Tibial artery (tissue), 4 donors: Measurements from ENCODE around the gene SV2B.

ENCODE experiments used
- DNase-seq, 2 donors: peaks; one replicate each; pipeline ENCODE4 v3.0.0-alpha.2; 2019
- H3K27ac ChIP-seq, 2 donors: fragments of 200-600 bp; sonication (generic) in 1 of 2; 1 replicate in 1 of 2; 2 replicates in 1 of 2; pipeline ENCODE4 v1.5.1; 2018 to 2019; ENCODE audit warnings: mild to moderate bottlenecking in 1 of 2
- H3K27me3 ChIP-seq, 2 donors: fragments of 200-600 bp; sonication (generic) in 1 of 2; one replicate each; pipeline versions ENCODE4 v1.5.1 to v1.6.0; 2016 to 2019
- H3K36me3 ChIP-seq, 3 donors: fragments of 200-600 bp; sonication (generic) in 2 of 3; one replicate each; pipeline ENCODE4 v1.5.1; 2016 to 2019; ENCODE audit warnings: mild to moderate bottlenecking in 2 of 3
- H3K4me1 ChIP-seq, 4 donors: fragments of 200-600 bp; sonication (generic) in 2 of 4; 1 replicate in 3 of 4; 2 replicates in 1 of 4; pipeline ENCODE4 v1.5.1; 2016 to 2019
- H3K4me3 ChIP-seq, 2 donors: fragments of 200-600 bp; sonication (generic) in 1 of 2; 1 replicate in 1 of 2; 2 replicates in 1 of 2; pipeline ENCODE4 v1.5.1; 2018 to 2019; ENCODE audit warnings: mild to moderate bottlenecking in 2 of 2
- H3K9me3 ChIP-seq, 3 donors: fragments of 200-600 bp; sonication (generic) in 1 of 3; one replicate each; pipeline ENCODE4 v1.5.1; 2016 to 2019
- CTCF ChIP-seq, 2 experiments: fragments of 200-600 bp in 1 of 2; fragments of 450-650 bp in 1 of 2; IDR thresholded peaks; one replicate each; pipeline ENCODE4 v1.5.1; 2017 to 2019; ENCODE audit warnings: antibody characterized with exemption in 2 of 2, mild to moderate bottlenecking in 1 of 2, moderate library complexity in 1 of 2
- intact Hi-C: fragments of 100-400 bp; cut with DNase I; formaldehyde crosslinking; loops from one replicate; pipeline ENCODE4 v1.15.0; 2023; ENCODE audit warnings: low total_unique reads

The SV2B gene

GRCh38 chr15:91228890-91229289 is 128.8 kb downstream of the SV2B start:
- no peak for DNase-seq
- Histone ChIP-seq H3K4me3 (no peak overlapping the region), H3K27me3 (peaks cover 0 to 7% of the 10 kb centered on the region in 2 donors), H3K36me3 (no peaks in the 10 kb centered on the region), H3K9me3 (no peaks in the 10 kb centered on the region), H3K4me1 (no peaks in the 10 kb centered on the region), H3K27ac (no peak overlapping the region)
- TF ChIP-seq CTCF (IDR thresholded peaks at IDR 0.05): no peak
- intact Hi-C loops: loop anchor here (10.0 kb wide), 1 partner anchor 114 kb away; no protein-coding TSS in a partner anchor

- Histone ChIP-seq H3K36me3 (no peaks in the 10 kb centered on the region), H3K9me3 (no peaks in the 10 kb centered on the region), H3K27me3 (no peaks in the 10 kb centered on the region), H3K27ac (no peak overlapping the region), H3K4me3 (no peak overlapping the region), H3K4me1 (no peaks in the 10 kb centered on the region)
- no peak for TF ChIP-seq CTCF (IDR thresholded peaks at IDR 0.05)
- intact Hi-C loops: no loop called here
- no peak for DNase-seq
Observed at GRCh38 chr15:91231703-91232102, 131.6 kb downstream of the SV2B start.

DNA sequence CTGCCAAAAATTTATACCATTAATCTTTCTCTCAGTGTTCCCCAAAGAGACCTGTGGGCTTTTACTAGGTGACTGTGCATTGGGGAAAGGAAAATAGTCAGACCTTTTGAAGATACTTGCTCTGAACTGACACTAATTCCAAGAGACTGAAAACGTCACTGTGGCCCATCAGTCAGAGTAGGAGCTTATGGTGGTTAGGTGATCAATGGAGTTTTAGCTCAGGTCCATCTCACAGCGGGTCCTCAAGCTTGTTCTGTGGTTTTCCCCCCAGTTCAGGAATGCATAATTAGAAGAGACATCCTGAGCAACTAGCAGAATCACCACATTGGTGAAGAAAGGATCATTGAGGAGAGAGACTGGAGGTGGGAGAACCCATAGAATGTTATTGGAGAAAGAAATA is 134.7 kb downstream of the SV2B start:
- Histone ChIP-seq H3K27ac (no peak overlapping the region), H3K4me3 (no peak overlapping the region), H3K27me3 (no peaks in the 10 kb centered on the region), H3K4me1 (no peaks in the 10 kb centered on the region), H3K9me3 (no peaks in the 10 kb centered on the region), H3K36me3 (no peaks in the 10 kb centered on the region)
- DNase-seq: no peak
- intact Hi-C loops: no loop called here
- no peak for TF ChIP-seq CTCF (IDR thresholded peaks at IDR 0.05)

DNA sequence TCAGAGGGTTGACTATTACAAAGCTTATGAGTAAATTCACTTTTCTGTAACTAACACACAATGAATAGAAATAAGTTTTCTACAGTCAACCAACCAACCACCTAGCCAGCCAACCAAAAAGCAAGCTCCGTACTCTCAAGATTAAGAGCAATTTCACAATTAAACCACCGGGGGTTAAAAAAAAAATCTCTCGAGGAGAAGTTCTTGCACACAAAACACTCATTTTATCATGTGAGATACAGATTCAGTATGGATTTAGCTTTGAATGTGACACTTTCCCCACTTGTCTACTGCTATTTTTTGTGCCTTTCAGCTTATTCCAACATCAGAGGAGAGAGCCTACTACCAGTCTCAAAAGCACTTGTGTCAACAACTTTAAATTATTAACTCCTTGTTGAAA is 135.3 kb downstream of the SV2B start:
- no peaks in the 10 kb centered on the region for H3K27me3 ChIP-seq
- no peak for TF ChIP-seq CTCF (IDR thresholded peaks at IDR 0.05)
- DNase-seq: no peak
- no peaks in the 10 kb centered on the region for H3K4me1 ChIP-seq
- H3K27ac ChIP-seq: no peak overlapping the region
- H3K4me3 ChIP-seq: no peak overlapping the region
- H3K9me3 ChIP-seq: no peaks in the 10 kb centered on the region
- intact Hi-C loops: no loop called here
- H3K36me3 ChIP-seq: no peaks in the 10 kb centered on the region

- DNase-seq: no peak
- H3K4me1 ChIP-seq: no peaks in the 10 kb centered on the region
- intact Hi-C loops: no loop called here
- no peak for TF ChIP-seq CTCF (IDR thresholded peaks at IDR 0.05)
- no peak overlapping the region for H3K27ac ChIP-seq
- no peak overlapping the region for H3K4me3 ChIP-seq
- H3K9me3 ChIP-seq: no peaks in the 10 kb centered on the region
- H3K27me3 ChIP-seq: no peaks in the 10 kb centered on the region
- no peaks in the 10 kb centered on the region for H3K36me3 ChIP-seq
Observed at GRCh38 chr15:91237445-91237844, 137.4 kb downstream of the SV2B start.
